Stimulated activated CD8-positive, alpha-beta memory T cell treated with anti-CD3 and anti-CD28 coated beads, Interleukin-12 subunit alpha, Interleukin-12 subunit beta, amount 100 ng/mL, for 1 hour (primary cell): ENCODE data around the gene CMSS1.

ENCODE experiments used
- DNase-seq: peaks from one replicate; pipeline ENCODE4 v3.0.0-alpha.2; 2020; ENCODE audit warnings: low read depth

The CMSS1 gene

DNA sequence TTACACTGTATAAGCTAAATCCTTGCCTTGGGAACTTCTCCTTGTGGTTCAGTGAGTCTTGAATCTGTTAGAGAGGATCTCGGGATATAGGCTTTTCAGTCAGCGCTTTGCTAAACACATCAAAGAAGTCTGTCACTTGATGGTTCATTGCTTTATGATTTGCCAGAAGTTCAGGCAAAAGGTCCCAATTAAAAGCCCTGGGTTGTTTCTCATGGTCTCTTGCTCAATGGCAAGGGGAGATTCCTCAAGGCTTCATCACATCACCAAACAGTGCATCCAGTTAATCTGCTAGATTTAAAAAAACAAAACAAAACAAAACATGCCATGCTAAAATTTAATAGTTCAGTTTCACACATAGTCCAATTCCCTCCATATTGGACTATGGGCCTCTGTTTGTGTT is 181.9 kb downstream of the CMSS1 start:
- no peak for DNase-seq

- no peak for DNase-seq
Measured at GRCh38 chr3:100001083-100001482, 183.4 kb downstream of the CMSS1 start.

GRCh38 chr3:100001526-100002270 is 184.0 kb downstream of the CMSS1 start:
- no peak for DNase-seq

GRCh38 chr3:100002599-100003350 is 185.1 kb downstream of the CMSS1 start:
- no peak for DNase-seq

- no peak for DNase-seq
Measured at GRCh38 chr3:100003609-100004503, 186.2 kb downstream of the CMSS1 start.

DNA sequence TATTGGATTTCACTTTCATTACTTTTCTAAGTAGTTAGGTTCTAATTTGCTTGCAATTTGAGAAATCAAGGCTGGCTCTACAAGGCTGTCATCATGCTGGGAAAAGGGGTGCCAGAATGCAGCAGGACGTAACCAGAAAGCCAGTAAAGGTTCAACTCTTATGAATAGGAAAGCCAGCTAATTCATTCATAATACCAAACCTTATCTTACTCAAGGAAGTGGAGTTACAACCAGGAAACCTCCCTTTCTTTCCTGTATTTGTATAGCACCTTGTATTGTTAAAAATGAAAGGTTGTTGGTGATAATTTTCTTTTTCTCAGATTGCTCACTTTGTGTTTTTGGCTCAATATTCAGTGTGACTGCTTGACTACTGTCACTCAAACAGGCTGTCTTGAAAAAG is 187.3 kb downstream of the CMSS1 start:
- DNase-seq = no peak

- DNase-seq = no peak
Measured at GRCh38 chr3:100005665-100006393, 188.2 kb downstream of the CMSS1 start.

DNA sequence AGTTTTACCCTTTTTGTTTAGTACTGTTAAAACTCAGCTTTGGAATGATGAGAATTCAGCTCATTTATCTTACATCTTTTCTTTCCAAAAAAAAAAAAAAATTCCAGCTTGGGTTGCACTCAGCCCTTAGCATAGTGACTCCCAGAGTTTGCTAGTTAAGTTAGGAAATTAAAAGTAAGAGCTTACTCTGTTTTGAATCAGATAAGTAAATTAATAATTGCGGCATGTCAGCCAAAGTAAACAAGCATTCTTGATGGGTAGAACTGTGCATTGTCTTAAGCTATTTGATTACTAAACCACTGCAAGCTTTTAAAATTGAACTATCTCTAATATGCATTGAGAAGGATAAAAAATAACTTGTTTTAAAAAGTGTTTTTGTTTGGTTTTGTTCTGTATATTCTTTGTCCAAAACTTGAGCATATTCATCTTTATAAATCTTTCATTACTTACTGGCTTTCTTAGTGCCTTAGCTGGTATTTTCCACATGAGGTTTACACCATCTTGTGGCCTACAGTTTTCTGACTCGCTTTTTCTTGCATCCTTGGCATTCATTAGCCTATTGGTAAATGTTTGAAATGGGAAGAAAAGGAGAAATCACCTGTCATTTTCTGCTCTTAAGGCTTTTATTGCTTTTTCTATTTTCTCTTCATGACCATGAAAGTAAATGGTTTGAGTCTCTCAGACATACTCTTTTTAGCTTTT is 189.1 kb downstream of the CMSS1 start:
- no peak for DNase-seq

DNA sequence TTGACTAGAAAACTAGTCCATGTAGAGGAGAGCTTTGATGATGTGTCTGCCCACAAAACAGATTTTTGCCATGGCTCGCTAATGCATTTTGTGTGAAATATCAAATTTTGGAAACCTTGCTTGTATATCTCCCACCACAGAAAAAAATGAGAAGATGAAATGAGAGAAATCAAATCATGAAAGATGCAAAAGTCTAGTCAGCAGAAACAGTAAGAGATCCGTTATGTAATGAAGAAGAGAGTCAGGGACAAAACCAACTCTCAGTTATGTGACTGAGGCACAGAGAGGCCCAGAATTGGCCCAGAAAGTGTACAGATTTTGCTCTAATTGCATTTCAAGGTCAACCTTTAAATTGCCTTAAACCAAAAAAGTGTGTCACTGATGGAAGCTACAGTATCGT is 189.7 kb downstream of the CMSS1 start:
- DNase-seq = no peak

DNA sequence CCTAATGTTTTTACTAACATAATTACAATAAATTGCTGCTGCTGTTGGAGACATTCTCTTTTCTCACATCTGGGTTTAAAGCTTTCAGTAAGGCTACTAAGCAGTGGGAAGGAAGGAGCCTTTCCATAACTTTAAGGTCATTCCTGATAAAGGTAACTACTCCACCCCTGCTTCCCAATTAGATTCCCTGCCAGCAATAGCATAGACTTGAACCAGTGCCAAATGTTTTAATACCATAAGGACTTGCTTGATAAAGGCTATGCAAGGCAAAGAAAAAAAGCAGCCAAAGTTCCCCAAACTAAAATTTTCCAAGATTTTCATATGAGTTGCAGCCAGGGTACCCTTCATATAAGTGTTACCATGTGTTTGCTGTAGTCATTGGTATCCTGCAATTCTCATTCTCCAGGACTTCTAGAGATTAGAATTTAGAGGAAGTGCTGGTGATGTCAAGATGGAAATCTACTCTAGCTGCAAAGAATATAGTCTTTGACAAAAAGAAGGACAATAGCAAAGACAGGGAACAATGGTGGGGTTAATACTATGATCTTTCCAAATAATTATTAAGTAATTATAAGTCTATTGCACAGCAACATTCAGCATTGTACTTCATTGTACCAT is 190.5 kb downstream of the CMSS1 start:
- no peak for DNase-seq

- no peak for DNase-seq
Measured at GRCh38 chr3:100009276-100010086, 191.8 kb downstream of the CMSS1 start.

- DNase-seq = no peak
Measured at GRCh38 chr3:100010087-100010417, 192.4 kb downstream of the CMSS1 start.

- no peak for DNase-seq
Measured at GRCh38 chr3:100018806-100019205, 201.1 kb downstream of the CMSS1 start.

GRCh38 chr3:100019719-100020118 is 202.1 kb downstream of the CMSS1 start:
- no peak for DNase-seq

DNA sequence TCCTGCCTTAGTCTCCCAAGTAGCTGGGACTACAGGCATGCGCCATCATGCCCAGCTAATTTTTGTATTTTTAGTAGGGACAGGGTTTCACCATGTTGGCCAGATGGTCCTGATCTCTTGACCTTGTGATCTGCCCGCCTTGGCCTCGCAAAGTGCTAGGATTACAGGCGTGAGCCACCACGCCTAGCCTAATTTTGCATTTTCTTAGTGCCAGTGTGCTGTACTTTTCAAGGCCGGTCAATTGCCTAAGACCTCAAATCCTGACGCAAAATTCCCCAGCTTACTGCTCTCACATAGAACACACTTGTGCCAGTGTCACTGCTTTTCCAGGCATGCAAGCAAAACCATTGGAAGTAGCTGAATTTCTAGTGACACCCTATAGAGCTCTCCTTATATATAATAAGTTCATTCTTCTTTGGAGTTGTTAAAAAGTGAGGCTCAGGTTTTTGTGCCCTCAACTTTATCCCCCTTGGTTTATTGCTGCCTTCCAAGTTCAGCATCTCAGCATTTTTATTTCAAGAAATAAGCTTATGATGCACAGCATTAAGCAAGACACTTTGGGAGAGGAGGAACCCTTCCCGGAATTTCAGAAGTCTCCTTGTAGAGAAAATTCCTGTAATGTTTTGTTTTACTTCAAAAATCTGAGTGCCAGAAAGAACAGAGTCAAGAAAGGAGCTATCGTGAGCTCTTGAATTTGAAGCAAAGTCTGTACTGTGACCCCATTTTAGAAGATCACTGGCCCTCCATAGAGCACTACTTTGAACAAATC is 203.4 kb downstream of the CMSS1 start:
- no peak for DNase-seq

DNA sequence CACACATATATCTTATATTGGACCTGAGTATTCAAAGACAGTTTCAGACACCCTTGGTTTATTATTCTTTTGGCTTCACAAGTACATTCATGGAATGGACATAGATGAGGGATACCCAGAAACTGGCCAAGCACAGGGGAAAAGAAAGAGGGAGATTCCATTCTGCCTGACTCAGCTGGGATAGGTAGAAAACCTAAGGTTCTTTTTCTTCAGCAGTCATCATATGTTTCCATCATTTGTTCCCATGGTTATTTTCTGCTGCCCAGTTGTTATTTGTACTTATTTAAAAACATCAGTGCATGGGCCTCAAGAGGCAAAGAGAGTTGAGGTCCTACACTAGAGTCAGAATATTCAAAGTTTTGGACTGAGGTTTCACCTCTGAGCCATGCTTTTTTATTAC is 204.8 kb downstream of the CMSS1 start:
- no peak for DNase-seq

DNA sequence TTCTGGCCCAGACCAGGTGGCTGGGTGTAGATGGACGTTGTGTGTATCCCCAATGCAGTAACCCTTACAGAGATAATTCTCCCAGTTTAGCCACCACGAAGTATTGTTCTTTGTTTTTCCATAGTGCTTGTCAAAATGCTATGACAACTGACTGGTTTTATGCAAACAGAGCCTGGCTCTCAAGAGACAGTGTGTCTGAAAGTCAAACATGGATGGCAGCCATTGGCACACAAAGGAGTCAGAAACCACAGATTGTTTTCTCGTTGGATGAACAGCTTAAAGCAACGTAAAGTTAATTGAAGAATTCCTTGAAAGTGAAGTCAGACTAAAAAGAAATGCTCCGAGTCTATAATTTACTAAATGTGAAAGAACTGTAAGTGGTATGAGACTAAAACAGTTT is 205.5 kb downstream of the CMSS1 start:
- DNase-seq = no peak

DNA sequence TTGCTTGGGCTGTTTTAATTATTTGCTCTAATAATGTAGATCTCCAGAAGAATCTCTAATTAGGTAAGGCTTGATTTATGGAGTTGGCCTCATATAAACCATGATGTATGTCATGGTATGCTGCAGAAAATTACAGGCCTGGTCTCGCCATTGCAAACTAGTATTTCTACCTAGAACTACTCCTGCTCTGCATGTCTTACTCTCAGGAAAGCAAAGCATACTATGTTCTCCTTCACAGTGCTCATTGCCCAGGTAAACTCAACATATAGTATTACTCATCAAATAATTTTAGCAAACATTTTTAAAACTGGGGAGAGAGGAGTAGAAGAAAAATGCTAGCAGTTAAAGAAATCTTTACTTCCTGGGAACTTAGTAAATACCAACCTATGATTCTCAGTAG is 205.9 kb downstream of the CMSS1 start:
- no peak for DNase-seq
